GM12801 (cell line): ENCODE measurements around the gene BRSK2.

Experiments used
- TF ChIP-seq, protein P1 (sequence below): IDR thresholded peaks from one replicate; pipeline ENCODE4 v1.5.1; 2011; ENCODE audit warnings: control low read depth; ENCODE audit not compliant: insufficient read length; ENCODE audit errors: extremely low read depth

The BRSK2 gene

DNA sequence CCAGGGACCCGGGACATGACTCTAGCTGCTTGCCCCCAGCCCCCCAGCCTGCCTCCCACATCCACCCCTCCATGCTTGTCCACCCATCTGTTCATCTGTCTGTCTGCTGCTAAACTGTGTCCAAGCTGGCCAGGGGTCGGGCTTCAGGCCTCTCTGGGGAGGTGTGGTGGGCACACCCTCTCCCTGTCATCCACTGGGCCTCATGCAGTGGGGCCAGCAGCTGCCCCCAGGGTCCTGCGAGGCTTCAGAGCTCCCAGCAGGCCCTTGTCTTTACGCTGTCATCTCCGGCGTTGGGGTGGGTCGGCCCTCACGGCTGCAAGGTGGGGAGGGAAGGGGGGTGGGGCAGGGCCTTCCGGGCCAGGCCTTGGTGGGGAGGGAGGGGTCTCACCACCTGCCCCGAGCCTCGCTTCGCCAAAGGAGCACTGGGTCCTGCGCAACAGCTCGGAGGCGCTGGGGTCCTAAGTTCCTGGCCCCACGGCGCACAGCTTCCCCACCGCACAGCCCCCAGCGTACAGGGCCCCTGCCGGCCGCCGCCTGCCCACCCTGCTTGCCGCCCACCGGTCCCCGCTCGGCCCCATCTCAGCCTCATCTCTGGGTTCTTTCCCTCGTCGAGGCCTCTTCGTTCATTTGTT is 70.1 kb downstream of the BRSK2 start:
- TF ChIP-seq, protein P1, sequence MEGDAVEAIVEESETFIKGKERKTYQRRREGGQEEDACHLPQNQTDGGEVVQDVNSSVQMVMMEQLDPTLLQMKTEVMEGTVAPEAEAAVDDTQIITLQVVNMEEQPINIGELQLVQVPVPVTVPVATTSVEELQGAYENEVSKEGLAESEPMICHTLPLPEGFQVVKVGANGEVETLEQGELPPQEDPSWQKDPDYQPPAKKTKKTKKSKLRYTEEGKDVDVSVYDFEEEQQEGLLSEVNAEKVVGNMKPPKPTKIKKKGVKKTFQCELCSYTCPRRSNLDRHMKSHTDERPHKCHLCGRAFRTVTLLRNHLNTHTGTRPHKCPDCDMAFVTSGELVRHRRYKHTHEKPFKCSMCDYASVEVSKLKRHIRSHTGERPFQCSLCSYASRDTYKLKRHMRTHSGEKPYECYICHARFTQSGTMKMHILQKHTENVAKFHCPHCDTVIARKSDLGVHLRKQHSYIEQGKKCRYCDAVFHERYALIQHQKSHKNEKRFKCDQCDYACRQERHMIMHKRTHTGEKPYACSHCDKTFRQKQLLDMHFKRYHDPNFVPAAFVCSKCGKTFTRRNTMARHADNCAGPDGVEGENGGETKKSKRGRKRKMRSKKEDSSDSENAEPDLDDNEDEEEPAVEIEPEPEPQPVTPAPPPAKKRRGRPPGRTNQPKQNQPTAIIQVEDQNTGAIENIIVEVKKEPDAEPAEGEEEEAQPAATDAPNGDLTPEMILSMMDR, result no peak

DNA sequence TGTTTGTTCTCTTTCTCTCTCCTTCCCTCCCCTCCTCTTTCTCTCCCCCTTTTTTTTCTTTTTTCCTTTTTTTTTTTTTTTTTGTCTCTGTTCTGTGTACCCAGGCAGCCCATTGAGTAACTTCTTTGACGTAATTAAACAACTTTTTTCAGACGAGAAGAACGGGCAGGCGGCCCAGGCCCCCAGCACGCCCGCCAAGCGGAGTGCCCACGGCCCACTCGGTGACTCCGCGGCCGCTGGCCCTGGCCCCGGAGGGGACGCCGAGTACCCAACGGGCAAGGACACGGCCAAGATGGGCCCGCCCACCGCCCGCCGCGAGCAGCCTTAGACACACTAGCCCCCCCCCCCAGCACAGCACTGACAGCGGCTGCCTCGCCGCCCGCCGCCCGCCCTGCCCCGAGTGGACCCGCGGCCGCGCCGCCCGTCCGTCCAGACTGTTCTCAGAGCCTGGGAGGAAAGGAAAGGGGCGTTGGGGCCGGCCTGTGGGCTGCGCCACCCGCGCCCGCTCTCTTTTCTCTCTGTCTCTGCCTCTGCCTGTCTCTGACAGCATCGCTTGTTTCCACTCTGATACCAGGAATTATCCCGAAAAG is 70.8 kb downstream of the BRSK2 start:
- TF ChIP-seq, protein P1, result no peak

DNA sequence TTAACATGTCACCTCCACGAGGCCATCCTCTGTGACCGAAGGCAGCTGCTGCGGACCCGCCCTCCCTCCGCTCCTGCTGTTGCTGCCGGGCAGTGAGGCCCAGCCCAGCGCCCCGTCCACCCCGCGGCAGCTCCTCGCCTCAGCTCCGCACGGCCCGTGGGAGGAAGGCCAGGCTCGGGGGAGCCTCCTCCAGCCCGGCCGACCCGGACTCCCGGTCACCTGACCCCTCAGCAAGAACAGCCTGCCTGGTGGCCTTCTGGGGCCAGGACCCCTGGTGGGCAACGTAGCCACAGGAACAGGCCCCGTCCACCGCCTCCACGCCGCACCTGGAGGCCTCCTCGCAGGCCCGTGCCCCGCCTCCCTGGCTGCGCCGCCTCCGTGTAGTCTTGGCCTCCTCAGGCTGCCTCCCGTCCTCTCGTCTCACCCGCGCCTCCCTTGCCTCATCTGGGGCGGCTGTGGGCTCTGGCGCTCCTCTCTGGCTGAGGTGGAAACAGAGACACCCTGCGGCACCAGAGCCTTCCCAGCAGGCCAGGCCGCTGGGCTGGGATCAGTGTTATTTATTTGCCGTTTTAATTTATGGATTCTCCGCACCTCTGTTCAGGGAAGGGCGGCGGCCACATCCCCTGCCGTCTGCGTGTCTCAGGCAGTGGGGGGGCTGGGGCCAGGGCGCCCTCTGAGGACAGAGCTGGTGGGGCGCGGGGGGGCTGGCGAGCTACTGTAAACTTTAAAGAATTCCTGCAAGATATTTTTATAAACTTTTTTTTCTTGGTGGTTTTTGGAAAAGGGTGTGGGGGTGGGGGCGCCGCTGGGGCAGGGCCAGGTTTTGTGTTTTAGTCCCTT is 71.5 kb downstream of the BRSK2 start:
- TF ChIP-seq, protein P1, result no peak

GRCh38 chr11:1461826-1462697 is 72.3 kb downstream of the BRSK2 start:
- TF ChIP-seq, protein P1, result no peak

- TF ChIP-seq, protein P1, result no peak
Observed at GRCh38 chr11:1462698-1462975, 72.9 kb downstream of the BRSK2 start.

DNA sequence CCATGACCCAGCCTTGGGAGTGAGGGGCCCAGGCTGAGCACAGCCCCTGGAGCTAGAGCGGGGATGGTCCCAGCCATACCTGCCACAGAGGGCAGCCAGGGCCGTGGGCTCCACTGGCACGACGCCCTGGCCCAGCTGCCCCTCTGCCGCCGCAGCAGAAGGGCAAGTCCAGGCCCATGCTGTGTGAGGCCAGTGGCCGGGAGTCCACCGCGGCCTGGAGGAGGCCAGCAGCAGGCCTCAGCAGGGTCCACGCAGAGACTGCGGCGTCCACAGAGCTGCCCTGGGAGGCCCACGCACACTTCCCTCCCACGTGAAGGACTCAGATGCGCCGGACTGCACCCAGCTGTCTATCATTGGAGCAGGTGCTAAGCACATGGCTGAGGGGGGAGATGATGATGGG is 73.3 kb downstream of the BRSK2 start:
- TF ChIP-seq, protein P1, result no peak

GRCh38 chr11:1466784-1467183 is 77.0 kb downstream of the BRSK2 start:
- TF ChIP-seq, protein P1, result no peak
